ENCODE data around the gene PAX6.
A peak's percentile ranks its signal among the peaks of the same experiment; 100 is the strongest.

Gene PAX6

DNA sequence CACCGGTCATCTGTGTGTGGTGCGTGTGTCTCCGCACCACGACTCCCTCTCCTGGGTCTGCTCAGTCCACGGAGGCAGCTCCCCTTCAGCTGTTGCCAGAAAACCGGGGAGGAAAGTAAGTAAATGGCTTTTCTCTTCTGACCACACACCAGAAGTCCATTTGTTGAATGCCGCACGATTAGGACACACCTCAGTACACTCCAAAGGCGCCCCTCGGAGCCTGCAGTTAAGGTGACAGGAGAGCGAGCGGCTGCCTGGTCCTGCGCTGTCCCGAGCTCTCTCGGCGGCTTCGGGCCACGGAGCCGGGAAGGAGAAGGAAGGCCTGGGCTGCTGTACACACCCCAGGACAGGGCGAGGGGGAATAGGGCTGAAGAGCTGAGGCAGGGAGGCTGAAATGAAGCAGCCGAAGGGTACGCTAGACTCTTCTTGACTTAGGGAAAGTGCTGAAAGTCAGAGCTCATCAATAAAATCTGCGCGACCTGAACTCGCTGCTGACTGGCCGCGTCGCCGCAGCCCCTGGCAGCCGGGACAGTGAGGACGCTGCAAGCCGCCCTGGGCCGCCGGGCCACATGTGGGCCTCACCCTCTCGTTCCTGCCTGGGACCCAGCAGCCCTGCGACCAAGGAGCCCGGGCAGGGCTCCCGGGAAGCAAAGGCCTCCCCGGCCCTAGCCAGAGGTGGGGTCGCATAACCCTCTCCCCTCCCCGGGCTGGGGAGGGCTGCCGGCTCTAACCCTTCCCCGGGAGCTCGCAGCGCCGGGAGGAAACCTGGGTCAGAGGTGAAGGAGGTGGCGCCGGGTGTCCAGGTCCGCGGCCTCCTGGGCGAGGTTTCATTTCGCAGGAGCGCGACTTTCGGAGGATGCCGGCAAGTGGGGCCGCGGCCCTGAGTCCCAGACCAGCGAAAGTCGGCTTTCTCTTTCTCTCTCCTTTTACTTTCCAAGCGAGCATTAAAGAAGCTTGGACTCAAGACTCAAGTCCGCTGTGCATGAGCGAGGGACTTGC, 1.6 kb upstream of the PAX6 start:
- H3K4me3 Mint-ChIP-seq, result peak overlapping the region; percentile 73 to 75 (median 75)
- peaks cover 48% of the 10 kb centered on the region for H3K4me1 Mint-ChIP-seq
- H3K9me3 Mint-ChIP-seq, result peaks cover 3% of the 10 kb centered on the region
- H3K36me3 Mint-ChIP-seq (ENCODE audit: low read depth), result no peaks in the 10 kb centered on the region
- TF ChIP-seq, protein P1, sequence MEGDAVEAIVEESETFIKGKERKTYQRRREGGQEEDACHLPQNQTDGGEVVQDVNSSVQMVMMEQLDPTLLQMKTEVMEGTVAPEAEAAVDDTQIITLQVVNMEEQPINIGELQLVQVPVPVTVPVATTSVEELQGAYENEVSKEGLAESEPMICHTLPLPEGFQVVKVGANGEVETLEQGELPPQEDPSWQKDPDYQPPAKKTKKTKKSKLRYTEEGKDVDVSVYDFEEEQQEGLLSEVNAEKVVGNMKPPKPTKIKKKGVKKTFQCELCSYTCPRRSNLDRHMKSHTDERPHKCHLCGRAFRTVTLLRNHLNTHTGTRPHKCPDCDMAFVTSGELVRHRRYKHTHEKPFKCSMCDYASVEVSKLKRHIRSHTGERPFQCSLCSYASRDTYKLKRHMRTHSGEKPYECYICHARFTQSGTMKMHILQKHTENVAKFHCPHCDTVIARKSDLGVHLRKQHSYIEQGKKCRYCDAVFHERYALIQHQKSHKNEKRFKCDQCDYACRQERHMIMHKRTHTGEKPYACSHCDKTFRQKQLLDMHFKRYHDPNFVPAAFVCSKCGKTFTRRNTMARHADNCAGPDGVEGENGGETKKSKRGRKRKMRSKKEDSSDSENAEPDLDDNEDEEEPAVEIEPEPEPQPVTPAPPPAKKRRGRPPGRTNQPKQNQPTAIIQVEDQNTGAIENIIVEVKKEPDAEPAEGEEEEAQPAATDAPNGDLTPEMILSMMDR (IDR thresholded peaks at IDR 0.05; ENCODE audit: unreplicated experiment in 3 of 3), result no peak
- peaks cover 88% of the 10 kb centered on the region for H3K27me3 Mint-ChIP-seq (ENCODE audit: low read depth)
- H3K27ac Mint-ChIP-seq, result no peak overlapping the region

DNA sequence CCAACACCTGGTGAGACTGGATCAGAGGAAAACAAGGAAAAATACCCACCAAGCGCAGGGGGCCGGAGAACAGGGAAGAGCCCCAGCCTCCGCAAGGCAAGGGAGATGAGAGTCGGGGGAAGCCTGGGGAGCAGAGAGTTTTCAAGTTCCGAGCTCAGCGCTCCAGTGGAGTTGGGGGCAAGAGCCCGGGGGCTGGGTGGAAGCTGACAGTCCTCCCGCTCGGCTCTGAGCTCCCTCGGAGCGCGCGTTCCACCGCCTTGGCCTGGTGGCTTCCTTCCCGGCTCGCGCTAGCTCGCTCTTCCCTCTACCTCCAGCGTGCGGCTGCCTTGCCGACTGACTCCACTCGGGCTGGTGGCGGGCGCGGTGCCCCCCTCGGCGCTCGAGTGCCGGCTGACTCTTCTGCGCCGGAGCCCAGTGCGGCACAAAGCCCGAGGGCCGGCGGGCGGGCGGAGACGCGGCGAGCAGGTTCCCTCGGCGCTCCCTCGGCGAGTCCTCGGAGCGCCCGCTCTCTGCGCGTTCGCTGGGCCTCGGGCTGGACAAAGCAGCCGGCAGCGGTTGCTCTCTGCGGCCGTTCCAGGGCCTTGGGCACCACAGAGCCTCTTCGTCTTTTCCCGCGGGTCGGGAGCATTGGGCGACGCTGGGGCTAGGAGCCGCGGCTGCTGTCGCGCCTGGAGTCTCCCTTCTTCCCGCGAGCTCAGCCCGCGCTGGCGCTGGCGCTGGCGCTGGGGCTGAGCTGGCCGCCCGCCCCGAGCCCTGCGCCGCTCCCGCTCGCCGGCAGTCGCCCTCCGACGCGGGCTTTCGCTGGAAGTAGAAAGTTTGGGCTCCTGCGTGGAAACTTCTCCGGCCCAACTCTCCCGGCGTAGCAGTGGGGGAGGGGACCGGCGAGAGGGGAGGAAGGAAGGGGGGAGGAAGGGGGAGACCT, 1.0 kb downstream of the PAX6 start:
- H3K36me3 Mint-ChIP-seq (ENCODE audit: low read depth), result no peaks in the 10 kb centered on the region
- peak overlapping the region; percentile 69 to 78 (median 77) for H3K4me3 Mint-ChIP-seq
- H3K27ac Mint-ChIP-seq, result no peak overlapping the region
- H3K9me3 Mint-ChIP-seq, result peaks cover 7% of the 10 kb centered on the region
- TF ChIP-seq, protein P1 (IDR thresholded peaks at IDR 0.05; ENCODE audit: unreplicated experiment in 3 of 3), result no peak
- H3K4me1 Mint-ChIP-seq, result peaks cover 40% of the 10 kb centered on the region
- peaks cover 99% of the 10 kb centered on the region for H3K27me3 Mint-ChIP-seq (ENCODE audit: low read depth)

DNA sequence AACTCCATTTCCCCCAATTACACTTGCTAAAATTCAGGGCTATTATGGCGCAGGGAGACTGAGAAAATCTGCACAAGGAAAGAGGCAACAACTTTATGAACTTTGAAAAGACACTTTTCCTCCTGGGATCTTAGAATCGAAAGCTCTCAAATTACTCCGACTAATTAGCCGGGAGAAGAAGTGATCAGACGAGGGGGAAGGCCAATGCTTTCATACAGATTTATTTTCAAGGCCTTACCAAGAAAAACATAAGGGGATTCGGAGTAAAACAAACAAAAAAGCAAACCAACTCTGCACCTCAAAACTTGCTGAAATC, 1.6 kb downstream of the PAX6 start:
- H3K4me1 Mint-ChIP-seq, result peaks cover 40% of the 10 kb centered on the region
- peak overlapping the region; percentile 49 to 73 (median 69) for H3K4me3 Mint-ChIP-seq
- no peak overlapping the region for H3K27ac Mint-ChIP-seq
- peaks cover 7% of the 10 kb centered on the region for H3K9me3 Mint-ChIP-seq
- TF ChIP-seq, protein P1 (IDR thresholded peaks at IDR 0.05; ENCODE audit: unreplicated experiment in 3 of 3), result no peak
- no peaks in the 10 kb centered on the region for H3K36me3 Mint-ChIP-seq (ENCODE audit: low read depth)
- peaks cover 99% of the 10 kb centered on the region for H3K27me3 Mint-ChIP-seq (ENCODE audit: low read depth)

DNA sequence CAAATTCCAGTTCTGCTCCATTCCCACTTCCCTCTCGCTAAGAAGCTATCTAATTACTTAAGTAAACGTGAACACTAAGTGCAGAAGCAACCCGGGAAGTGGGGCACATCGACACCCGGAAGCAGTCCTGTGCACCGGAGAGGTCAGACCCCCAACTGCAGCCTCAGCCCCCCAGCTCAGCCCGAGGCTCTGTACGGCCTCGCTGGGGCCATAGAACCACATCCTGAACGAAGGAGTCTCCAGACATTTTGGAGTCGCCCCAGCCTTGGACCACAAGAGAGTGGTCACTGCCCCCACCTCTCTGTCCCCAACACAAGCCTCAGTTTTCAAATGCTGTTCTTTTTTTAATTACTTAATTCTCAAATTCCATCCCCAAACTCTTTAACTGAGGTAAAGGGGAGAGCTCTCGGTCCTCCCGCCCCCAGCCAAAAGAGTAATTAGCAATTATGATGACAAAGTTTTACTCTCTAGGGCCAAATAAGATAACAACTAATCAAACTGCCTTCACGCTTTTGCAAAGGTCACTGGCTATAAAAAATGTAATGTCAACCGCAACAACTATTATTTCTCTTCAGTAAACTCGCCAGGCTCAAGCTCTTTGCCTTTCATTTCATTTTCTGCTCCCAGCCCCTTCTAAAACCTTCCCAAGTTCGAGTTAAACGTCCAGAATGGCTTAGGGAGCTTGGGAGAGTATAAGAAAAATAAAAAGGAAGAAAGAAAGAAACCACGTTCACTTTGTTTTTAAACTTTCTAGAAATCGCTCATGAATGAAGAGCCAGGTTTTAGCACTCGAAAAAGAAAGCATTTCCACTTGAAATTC, 2.2 kb downstream of the PAX6 start:
- Mint-ChIP-seq H3K4me3 (peak overlapping the region; percentile 49 to 73 (median 69)), H3K27me3 (ENCODE audit: low read depth) (peaks cover 100% of the 10 kb centered on the region), H3K27ac (no peak overlapping the region), H3K4me1 (peaks cover 46% of the 10 kb centered on the region), H3K9me3 (peaks cover 7% of the 10 kb centered on the region), H3K36me3 (ENCODE audit: low read depth) (no peaks in the 10 kb centered on the region)
- TF ChIP-seq, protein P1 (IDR thresholded peaks at IDR 0.05; ENCODE audit: unreplicated experiment in 3 of 3), result no peak

DNA sequence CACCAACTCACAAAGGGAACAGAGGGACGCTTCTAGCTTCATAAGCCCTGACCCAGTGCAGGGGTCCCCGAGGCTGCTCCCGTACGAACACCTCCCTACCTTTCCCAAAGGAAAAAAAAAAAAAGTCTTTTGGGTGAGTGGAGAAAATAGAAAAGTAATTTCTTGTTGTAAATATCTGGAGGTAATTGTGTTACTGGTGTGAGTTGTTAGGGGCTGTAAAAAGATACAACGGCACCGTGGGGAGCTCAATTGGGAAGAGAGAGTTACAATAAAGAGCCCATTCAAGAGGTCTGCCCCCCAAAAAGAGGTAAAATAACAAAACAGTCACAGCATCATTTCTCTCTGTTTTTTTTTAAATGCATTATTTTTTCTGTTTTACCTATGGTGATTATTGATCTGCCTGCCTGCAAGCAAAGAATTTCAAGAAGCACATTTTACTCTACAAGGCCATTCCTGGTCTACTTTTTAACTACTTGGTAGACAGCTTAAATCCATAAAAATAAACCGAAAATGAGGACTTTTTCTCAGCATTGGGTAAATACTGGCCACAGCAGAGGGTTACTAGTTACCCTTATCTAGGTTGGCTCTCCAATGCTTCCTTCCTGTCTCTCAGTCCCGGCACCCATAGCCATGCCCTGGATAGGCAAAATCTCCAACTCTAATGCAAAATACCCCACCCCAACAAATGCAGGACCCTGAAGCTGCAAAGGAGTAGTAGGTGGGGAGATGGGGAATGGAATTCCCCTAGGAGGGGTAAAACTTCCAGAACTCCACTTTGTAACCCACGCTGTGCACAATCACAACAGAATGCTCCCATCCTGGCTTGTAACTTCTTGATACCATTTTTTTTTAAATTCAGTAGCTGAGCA, 3.1 kb downstream of the PAX6 start:
- Mint-ChIP-seq H3K9me3 (peaks cover 12% of the 10 kb centered on the region), H3K4me3 (peak overlapping the region in 1 of 3 experiments; percentile 8), H3K27me3 (ENCODE audit: low read depth) (peaks cover 100% of the 10 kb centered on the region), H3K4me1 (peaks cover 50% of the 10 kb centered on the region), H3K27ac (no peak overlapping the region), H3K36me3 (ENCODE audit: low read depth) (no peaks in the 10 kb centered on the region)
- TF ChIP-seq, protein P1 (IDR thresholded peaks at IDR 0.05; ENCODE audit: unreplicated experiment in 3 of 3), result no peak

All from nephron (organoid).